ENCODE data around the gene FAAP20. TPM values are rescaled to one million over a fixed set of nuclear protein-coding genes. Genes with fewer than 3 reads are reported as not detected.

FAAP20 gene
- total and polyA plus RNA-seq, 2 experiments from 2014 or later: 34.5 to 122 TPM

GRCh38 chr1:2180297-2181245, 14.0 kb downstream of the FAAP20 start:
- DNase-seq: peak; percentile 64

GRCh38 chr1:2179283-2180013, 15.1 kb downstream of the FAAP20 start:
- H4K20me1 ChIP-seq (ENCODE audit: insufficient read depth): no peaks in the 10 kb centered on the region

More at GRCh38 chr1:2180297-2181245, 14.0 kb downstream of the FAAP20 start:
- no peak overlapping the region for H3K9ac ChIP-seq
- no peaks in the 10 kb centered on the region for H3K27me3 ChIP-seq (replicated peaks; ENCODE audit: insufficient read depth)
- H3K4me3 ChIP-seq: no peak overlapping the region
- in situ Hi-C loops (cut with MboI): loop anchor here (25.0 kb wide), 1 partner anchor 332 kb away; no protein-coding TSS in a partner anchor
- H3K4me2 ChIP-seq (ENCODE audit: unreplicated experiment): no peak overlapping the region
- no peak overlapping the region for H2AFZ ChIP-seq
- no peaks in the 10 kb centered on the region for H3F3A ChIP-seq (ENCODE audit: insufficient read depth)
- no peaks in the 10 kb centered on the region for H3K79me2 ChIP-seq (ENCODE audit: insufficient read depth)
- TF ChIP-seq EZH2 (IDR thresholded peaks at IDR 0.05; ENCODE audit: insufficient read depth, poor library complexity, severe bottlenecking) (no peak), EZH2phosphoT487 (IDR thresholded peaks at IDR 0.05; ENCODE audit: insufficient read depth, low read depth) (no peak)
- no peaks in the 10 kb centered on the region for H3K36me3 ChIP-seq (ENCODE audit: low read depth)
- 86 to 87% methylated on average over 50 to 58 of the region's 58 CpGs for WGBS, 2 experiments (ENCODE audit: low coverage in 1 of 2, low lambda C conversion rate in 2 of 2, missing lambda C conversion rate in 2 of 2)
- no peaks in the 10 kb centered on the region for H3K9me2 ChIP-seq (ENCODE audit: insufficient read depth)
- no peaks in the 10 kb centered on the region for H4K20me1 ChIP-seq (ENCODE audit: insufficient read depth)
- no peaks in the 10 kb centered on the region for H3K4me1 ChIP-seq (ENCODE audit: insufficient read depth)
- H3K9me3 ChIP-seq (ENCODE audit: low read depth): no peaks in the 10 kb centered on the region
- no peak overlapping the region for H3K27ac ChIP-seq

GRCh38 chr1:2178875-2179274, 15.7 kb downstream of the FAAP20 start:
- no peaks in the 10 kb centered on the region for H3K79me2 ChIP-seq (ENCODE audit: insufficient read depth)
- H3K9ac ChIP-seq: no peak overlapping the region
- no peak for DNase-seq
- 83 to 89% methylated on average over 13 to 14 of the region's 16 CpGs for WGBS, 2 experiments (ENCODE audit: low coverage in 1 of 2, low lambda C conversion rate in 2 of 2, missing lambda C conversion rate in 2 of 2)
- no peaks in the 10 kb centered on the region for H3K9me3 ChIP-seq (ENCODE audit: low read depth)
- H4K20me1 ChIP-seq (ENCODE audit: insufficient read depth): no peaks in the 10 kb centered on the region
- H3K27me3 ChIP-seq (replicated peaks; ENCODE audit: insufficient read depth): no peaks in the 10 kb centered on the region
- H3F3A ChIP-seq (ENCODE audit: insufficient read depth): no peaks in the 10 kb centered on the region
- no peaks in the 10 kb centered on the region for H3K4me1 ChIP-seq (ENCODE audit: insufficient read depth)
- no peak overlapping the region for H3K27ac ChIP-seq
- no peak overlapping the region for H2AFZ ChIP-seq
- H3K9me2 ChIP-seq (ENCODE audit: insufficient read depth): no peaks in the 10 kb centered on the region
- H3K4me2 ChIP-seq (ENCODE audit: unreplicated experiment): no peak overlapping the region
- no peaks in the 10 kb centered on the region for H3K36me3 ChIP-seq (ENCODE audit: low read depth)
- in situ Hi-C loops (cut with MboI): loop anchor here (25.0 kb wide), 1 partner anchor 333 kb away; no protein-coding TSS in a partner anchor
- TF ChIP-seq EZH2phosphoT487 (IDR thresholded peaks at IDR 0.05; ENCODE audit: insufficient read depth, low read depth): no peak
- no peak for TF ChIP-seq EZH2 (IDR thresholded peaks at IDR 0.05; ENCODE audit: insufficient read depth, poor library complexity, severe bottlenecking)
- H3K4me3 ChIP-seq: no peak overlapping the region

More at GRCh38 chr1:2179283-2180013, 15.1 kb downstream of the FAAP20 start:
- 51 to 52% methylated on average over 28 of the region's 28 CpGs for WGBS, 2 experiments (ENCODE audit: low coverage in 1 of 2, low lambda C conversion rate in 2 of 2, missing lambda C conversion rate in 2 of 2)
- Histone ChIP-seq H3F3A (ENCODE audit: insufficient read depth) (no peaks in the 10 kb centered on the region), H3K79me2 (ENCODE audit: insufficient read depth) (no peaks in the 10 kb centered on the region), H3K36me3 (ENCODE audit: low read depth) (no peaks in the 10 kb centered on the region), H3K4me3 (no peak overlapping the region), H3K4me1 (ENCODE audit: insufficient read depth) (no peaks in the 10 kb centered on the region), H3K9me3 (ENCODE audit: low read depth) (no peaks in the 10 kb centered on the region), H3K4me2 (ENCODE audit: unreplicated experiment) (no peak overlapping the region), H3K27ac (no peak overlapping the region), H3K9me2 (ENCODE audit: insufficient read depth) (no peaks in the 10 kb centered on the region), H2AFZ (no peak overlapping the region), H3K27me3 (replicated peaks; ENCODE audit: insufficient read depth) (no peaks in the 10 kb centered on the region), H3K9ac (no peak overlapping the region)
- DNase-seq: peak; percentile 35
- TF ChIP-seq EZH2phosphoT487 (IDR thresholded peaks at IDR 0.05; ENCODE audit: insufficient read depth, low read depth) (no peak), EZH2 (IDR thresholded peaks at IDR 0.05; ENCODE audit: insufficient read depth, poor library complexity, severe bottlenecking) (no peak)
- in situ Hi-C loops (cut with MboI): loop anchor here (25.0 kb wide), 1 partner anchor 333 kb away; no protein-coding TSS in a partner anchor

GRCh38 chr1:2177946-2178538, 16.5 kb downstream of the FAAP20 start:
- 86 to 90% methylated on average over 18 of the region's 18 CpGs for WGBS, 2 experiments (ENCODE audit: low coverage in 1 of 2, low lambda C conversion rate in 2 of 2, missing lambda C conversion rate in 2 of 2)
- H4K20me1 ChIP-seq (ENCODE audit: insufficient read depth): no peaks in the 10 kb centered on the region
- in situ Hi-C loops (cut with MboI): loop anchor here (25.0 kb wide), 1 partner anchor 334 kb away; no protein-coding TSS in a partner anchor
- H3K27ac ChIP-seq: no peak overlapping the region
- no peaks in the 10 kb centered on the region for H3K4me1 ChIP-seq (ENCODE audit: insufficient read depth)
- no peaks in the 10 kb centered on the region for H3K36me3 ChIP-seq (ENCODE audit: low read depth)
- H3K9ac ChIP-seq: no peak overlapping the region
- H3K4me3 ChIP-seq: no peak overlapping the region
- H3K79me2 ChIP-seq (ENCODE audit: insufficient read depth): no peaks in the 10 kb centered on the region
- TF ChIP-seq EZH2phosphoT487 (IDR thresholded peaks at IDR 0.05; ENCODE audit: insufficient read depth, low read depth): no peak
- no peak for TF ChIP-seq EZH2 (IDR thresholded peaks at IDR 0.05; ENCODE audit: insufficient read depth, poor library complexity, severe bottlenecking)
- no peaks in the 10 kb centered on the region for H3K9me3 ChIP-seq (ENCODE audit: low read depth)
- no peak overlapping the region for H2AFZ ChIP-seq
- H3K27me3 ChIP-seq (replicated peaks; ENCODE audit: insufficient read depth): no peaks in the 10 kb centered on the region
- no peak overlapping the region for H3K4me2 ChIP-seq (ENCODE audit: unreplicated experiment)
- H3F3A ChIP-seq (ENCODE audit: insufficient read depth): no peaks in the 10 kb centered on the region
- no peaks in the 10 kb centered on the region for H3K9me2 ChIP-seq (ENCODE audit: insufficient read depth)
- no peak for DNase-seq
